Neural progenitor cell (in vitro differentiated cells): ENCODE data around the gene GSG1.

Experiments used
- EZH2 ChIP-seq: fragments of 200-600 bp; sonication (generic); IDR thresholded peaks from 2 replicates; pipeline ENCODE4 v1.6.1; 2017; ENCODE audit warnings: antibody characterized with exemption, mild to moderate bottlenecking, moderate library complexity
- TF ChIP-seq, protein P1 (sequence below): fragments of 200-600 bp; sonication (generic); IDR thresholded peaks from 2 replicates; pipeline ENCODE4 v1.5.1; 2017; ENCODE audit warnings: antibody characterized with exemption, mild to moderate bottlenecking

- TF ChIP-seq, protein P1, sequence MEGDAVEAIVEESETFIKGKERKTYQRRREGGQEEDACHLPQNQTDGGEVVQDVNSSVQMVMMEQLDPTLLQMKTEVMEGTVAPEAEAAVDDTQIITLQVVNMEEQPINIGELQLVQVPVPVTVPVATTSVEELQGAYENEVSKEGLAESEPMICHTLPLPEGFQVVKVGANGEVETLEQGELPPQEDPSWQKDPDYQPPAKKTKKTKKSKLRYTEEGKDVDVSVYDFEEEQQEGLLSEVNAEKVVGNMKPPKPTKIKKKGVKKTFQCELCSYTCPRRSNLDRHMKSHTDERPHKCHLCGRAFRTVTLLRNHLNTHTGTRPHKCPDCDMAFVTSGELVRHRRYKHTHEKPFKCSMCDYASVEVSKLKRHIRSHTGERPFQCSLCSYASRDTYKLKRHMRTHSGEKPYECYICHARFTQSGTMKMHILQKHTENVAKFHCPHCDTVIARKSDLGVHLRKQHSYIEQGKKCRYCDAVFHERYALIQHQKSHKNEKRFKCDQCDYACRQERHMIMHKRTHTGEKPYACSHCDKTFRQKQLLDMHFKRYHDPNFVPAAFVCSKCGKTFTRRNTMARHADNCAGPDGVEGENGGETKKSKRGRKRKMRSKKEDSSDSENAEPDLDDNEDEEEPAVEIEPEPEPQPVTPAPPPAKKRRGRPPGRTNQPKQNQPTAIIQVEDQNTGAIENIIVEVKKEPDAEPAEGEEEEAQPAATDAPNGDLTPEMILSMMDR = no peak
- no peak for TF ChIP-seq EZH2
These were observed 30.4 kb upstream of the GSG1 start for GRCh38 chr12:13133886-13134285.
